ENCODE data around the gene UNC13D. TPM values are rescaled to one million over a fixed set of nuclear protein-coding genes. Genes with fewer than 3 reads are reported as not detected.
A peak's percentile ranks its signal among the peaks of the same experiment; 100 is the strongest.

Gene UNC13D
- total and polyA plus RNA-seq, 9 of the 15 experiments (the other 6 are each of a cell fraction or from before 2014, with no cell fraction given) = 0.86 to 244 (median 69.2) TPM

DNA sequence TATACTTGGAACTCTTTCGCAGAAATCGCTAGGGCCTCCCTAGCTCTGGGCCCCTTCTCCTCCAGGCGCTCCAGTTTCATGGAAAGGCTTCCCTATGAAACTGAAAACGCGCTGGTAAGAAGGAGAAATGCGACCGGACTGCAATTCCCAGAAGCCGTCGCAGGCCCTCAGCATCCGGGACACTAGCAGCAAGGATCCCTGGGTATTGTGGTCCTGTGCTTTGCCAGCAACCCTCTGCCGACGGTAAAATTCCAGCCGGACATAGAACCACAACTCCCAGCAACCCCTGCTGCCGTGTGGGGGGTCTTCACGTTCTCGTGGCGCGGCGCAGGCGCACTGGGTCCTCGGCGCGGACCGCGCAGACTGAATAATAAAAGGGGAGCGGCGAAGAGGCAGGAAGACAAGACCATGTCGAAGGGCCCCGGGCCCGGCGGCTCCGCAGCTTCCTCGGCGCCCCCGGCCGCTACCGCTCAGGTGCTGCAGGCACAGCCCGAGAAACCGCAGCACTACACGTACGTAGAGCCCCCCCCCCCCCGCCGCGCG lies 59.7 kb downstream of the UNC13D start, which contains the start of gene UNK (continued):
- no peak for TF ChIP-seq CBFA2T3 (IDR thresholded peaks at IDR 0.05)
- TF ChIP-seq CHD4 (IDR thresholded peaks at IDR 0.05; ENCODE audit: insufficient read depth, insufficient replicate concordance, low read depth, low read length, poor library complexity, severe bottlenecking) = no peak
- TF ChIP-seq SMC3 (conservative IDR thresholded peaks at IDR 0.05; ENCODE audit: insufficient read depth, low read depth, low read length) = no peak
- peak; percentile 94; the same call in 1 of the 2 replicates for TF ChIP-seq DMBX1 (CRISPR knock-in tag; IDR thresholded peaks at IDR 0.05; ENCODE audit: borderline replicate concordance)
- TF ChIP-seq HNRNPLL (IDR thresholded peaks at IDR 0.05; ENCODE audit: low read depth, low read length, poor library complexity, severe bottlenecking) = peak; percentile 3
- TF ChIP-seq ESRRB (CRISPR knock-in tag; IDR thresholded peaks at IDR 0.05; ENCODE audit: borderline replicate concordance) = no peak
- TF ChIP-seq, protein P1, sequence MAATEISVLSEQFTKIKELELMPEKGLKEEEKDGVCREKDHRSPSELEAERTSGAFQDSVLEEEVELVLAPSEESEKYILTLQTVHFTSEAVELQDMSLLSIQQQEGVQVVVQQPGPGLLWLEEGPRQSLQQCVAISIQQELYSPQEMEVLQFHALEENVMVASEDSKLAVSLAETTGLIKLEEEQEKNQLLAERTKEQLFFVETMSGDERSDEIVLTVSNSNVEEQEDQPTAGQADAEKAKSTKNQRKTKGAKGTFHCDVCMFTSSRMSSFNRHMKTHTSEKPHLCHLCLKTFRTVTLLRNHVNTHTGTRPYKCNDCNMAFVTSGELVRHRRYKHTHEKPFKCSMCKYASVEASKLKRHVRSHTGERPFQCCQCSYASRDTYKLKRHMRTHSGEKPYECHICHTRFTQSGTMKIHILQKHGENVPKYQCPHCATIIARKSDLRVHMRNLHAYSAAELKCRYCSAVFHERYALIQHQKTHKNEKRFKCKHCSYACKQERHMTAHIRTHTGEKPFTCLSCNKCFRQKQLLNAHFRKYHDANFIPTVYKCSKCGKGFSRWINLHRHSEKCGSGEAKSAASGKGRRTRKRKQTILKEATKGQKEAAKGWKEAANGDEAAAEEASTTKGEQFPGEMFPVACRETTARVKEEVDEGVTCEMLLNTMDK (IDR thresholded peaks at IDR 0.05; ENCODE audit: borderline replicate concordance, insufficient read depth, low read depth, low read length, poor library complexity, severe bottlenecking) = no peak
- no peak for TF ChIP-seq HMG20A (CRISPR knock-in tag; conservative IDR thresholded peaks at IDR 0.05)
- no peak for TF ChIP-seq ZNF41 (CRISPR knock-in tag; conservative IDR thresholded peaks at IDR 0.05)
- no peak for TF ChIP-seq PURB (CRISPR knock-in tag; IDR thresholded peaks at IDR 0.05; ENCODE audit: low read depth)
- TF ChIP-seq STAG1 (CRISPR knock-in tag; IDR thresholded peaks at IDR 0.05; ENCODE audit: borderline replicate concordance) = no peak
- TF ChIP-seq HMGN3 (IDR thresholded peaks at IDR 0.05; ENCODE audit: borderline replicate concordance, extremely low read depth, insufficient read length, low read depth, low read length) = no peak
- TF ChIP-seq HDAC6 (IDR thresholded peaks at IDR 0.05; ENCODE audit: low read depth, low read length) = no peak
- no peak for TF ChIP-seq MCM2 (IDR thresholded peaks at IDR 0.05; ENCODE audit: low read depth)
- no peak for TF ChIP-seq PYGO2 (tag; IDR thresholded peaks at IDR 0.05)
- no peak for TF ChIP-seq ATF3 (IDR thresholded peaks at IDR 0.05)
- no peak; the same call in 1 of the 2 replicates for TF ChIP-seq ATF3 (CRISPR knock-in tag; conservative IDR thresholded peaks at IDR 0.05)
- TF ChIP-seq ZNF121 (CRISPR knock-in tag; conservative IDR thresholded peaks at IDR 0.05) = no peak
- no peak for TF ChIP-seq GATAD2A (IDR thresholded peaks at IDR 0.05)
- no peak for TF ChIP-seq HOXB6 (CRISPR knock-in tag; IDR thresholded peaks at IDR 0.05; ENCODE audit: borderline replicate concordance)
- TF ChIP-seq ZNF280A (IDR thresholded peaks at IDR 0.05; ENCODE audit: low read depth, partially characterized antibody) = no peak
- TF ChIP-seq ETV5 (CRISPR knock-in tag; IDR thresholded peaks at IDR 0.05; ENCODE audit: low read depth) = no peak
- TF ChIP-seq ZNF766 (CRISPR knock-in tag; conservative IDR thresholded peaks at IDR 0.05) = peak; percentile 98
- peak; percentile 22; the same call in 1 of the 2 replicates for TF ChIP-seq ZNF79 (CRISPR knock-in tag; IDR thresholded peaks at IDR 0.05; ENCODE audit: low read depth)
- TF ChIP-seq BRF1 (IDR thresholded peaks at IDR 0.05; ENCODE audit: borderline replicate concordance, extremely low read depth, insufficient read length) = no peak
